HEK293T (cell line): ENCODE data around the gene CFAP92.

Source experiments
- ELF4 ChIP-seq: fragments of 450-650 bp; IDR thresholded peaks from 2 replicates; pipeline ENCODE4 v1.6.1; 2017; ENCODE audit warnings: antibody characterized with exemption
- SP1 ChIP-seq: fragments of 450-650 bp; IDR thresholded peaks from 2 replicates; pipeline ENCODE4 v1.6.1; 2017

DNA sequence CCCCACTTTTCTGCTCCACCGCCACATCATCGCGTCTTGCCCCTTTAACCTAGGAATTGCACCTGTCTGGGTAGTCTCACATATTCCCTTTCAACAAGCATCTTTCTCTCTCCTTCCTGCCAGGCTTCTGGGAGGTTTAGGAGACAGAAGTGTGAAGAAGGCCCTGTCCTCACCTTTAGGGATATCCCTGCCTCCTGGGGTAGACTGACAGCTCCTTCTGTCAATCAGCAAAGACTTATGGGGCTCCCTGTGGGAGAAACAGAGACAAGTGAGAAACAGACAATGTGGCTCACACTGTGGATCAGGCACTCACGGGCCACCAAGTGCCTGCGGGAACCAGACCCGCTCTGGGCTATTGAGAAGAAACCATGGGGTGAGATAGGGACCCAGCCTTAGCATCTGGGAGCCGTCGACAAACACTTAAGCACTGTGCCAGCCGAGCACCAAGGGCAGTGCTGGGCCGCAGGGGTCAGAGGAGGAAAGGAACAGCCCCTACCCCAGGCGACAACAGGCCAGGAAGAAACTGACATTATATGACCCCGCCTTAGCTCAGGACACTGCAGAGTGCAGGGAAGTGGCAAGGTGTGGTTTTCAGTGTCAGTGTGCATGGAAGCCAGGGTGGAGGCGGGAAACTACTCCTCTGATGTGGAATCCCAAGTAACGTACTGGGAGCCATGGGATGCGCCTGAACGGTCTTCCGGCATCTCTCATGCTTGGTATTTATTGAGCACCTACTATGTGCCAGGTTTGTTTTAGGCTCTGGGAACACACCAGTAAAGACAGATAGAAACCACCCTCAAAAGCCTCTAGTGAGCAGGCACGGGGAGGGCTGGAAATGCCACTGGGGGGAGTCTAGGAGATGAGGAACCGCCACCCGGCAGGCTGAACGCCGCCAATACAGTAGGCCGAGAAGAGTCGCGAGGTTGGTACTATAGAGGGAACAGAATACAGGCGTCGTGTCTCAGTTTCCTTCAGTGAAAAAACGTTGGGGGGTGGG lies 9.0 kb upstream of the CFAP92 start:
- no peak for TF ChIP-seq SP1
- no peak for TF ChIP-seq ELF4
